Superior temporal gyrus (tissue), 1 donor: Measurements from ENCODE around the gene ST3GAL3.

Source experiments
- DNase-seq: peaks from one replicate; pipeline ENCODE4 v3.0.0-alpha.2; 2016; ENCODE audit errors: extremely low spot score

ST3GAL3 gene

DNA sequence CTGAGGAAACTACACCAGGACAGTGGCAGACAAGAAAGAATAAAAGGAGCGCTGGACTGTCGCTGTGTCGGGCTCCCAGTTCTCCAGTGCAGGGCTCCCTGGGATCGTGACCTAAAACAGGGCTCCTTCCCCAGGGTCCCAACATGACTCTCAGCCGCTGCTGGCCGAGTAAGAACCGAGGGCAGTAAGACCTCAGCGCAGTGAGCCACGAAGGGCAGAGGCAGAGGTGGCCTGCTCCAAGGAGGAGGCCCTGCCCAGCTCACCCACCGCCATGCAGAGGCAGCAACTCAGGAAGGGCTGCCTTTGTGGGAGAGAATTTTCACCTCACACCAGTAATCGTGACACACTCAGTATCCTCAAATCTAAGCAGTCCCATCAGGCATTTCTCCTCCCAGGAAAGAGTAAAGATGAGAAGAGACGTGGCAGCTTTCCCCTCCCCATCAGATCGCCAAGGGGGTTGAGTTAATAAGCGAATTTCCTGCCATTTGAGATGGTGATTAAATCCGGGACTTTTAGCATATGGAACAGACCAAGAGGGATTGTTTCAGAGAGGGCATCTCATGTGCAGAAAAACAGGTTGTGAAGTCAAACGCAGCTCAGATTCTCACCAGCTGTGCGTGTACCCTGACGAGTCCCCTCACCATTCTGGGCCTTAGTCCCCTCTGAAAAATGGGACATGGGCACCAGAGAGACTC is 206.5 kb downstream of the ST3GAL3 start:
- DNase-seq: no peak

DNA sequence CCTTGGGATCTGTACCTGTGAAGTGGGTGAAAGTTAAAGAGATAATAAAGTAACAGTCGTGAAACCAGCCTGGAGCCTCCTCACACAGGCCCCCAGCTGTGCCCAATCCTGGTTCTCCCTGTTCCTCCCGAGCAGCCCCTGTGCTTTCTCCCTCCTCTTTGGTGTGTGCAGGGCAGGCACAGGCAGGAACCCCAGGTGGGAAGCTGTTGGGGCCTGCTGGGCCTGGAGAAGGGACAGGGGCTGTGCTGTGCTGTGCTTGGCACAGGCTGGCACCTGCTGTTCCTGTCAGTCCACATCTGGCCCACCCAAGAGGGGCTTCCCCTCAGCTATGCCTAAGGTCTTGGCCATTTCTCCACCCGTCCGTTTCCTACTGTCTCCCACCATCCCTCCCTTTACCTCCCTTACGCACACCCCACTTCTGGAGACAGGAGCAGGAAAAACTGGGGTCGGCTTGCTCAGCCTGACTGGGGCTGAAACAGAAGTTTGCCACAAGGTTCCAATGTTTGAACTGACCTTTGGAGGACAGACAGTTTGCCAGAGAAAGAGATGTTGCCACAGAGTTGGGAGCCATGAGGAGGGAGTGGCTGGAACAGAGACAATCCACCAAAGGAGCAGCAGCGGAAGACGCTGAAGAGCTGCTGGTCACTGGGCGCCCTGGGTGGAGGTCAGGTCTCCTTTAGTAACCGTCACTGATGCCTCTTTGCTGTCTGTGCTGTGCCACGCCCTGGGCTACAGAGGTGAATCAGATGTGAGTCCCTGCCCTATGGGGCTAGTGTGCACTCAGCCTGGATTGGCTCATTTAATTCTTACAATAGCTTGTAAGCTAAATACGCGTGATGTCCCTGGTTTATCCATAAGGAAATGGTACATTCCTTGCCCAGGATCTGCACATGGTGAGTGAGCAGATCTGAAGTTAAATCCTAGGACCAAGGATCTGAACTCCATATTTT is 207.5 kb downstream of the ST3GAL3 start:
- DNase-seq: no peak

DNA sequence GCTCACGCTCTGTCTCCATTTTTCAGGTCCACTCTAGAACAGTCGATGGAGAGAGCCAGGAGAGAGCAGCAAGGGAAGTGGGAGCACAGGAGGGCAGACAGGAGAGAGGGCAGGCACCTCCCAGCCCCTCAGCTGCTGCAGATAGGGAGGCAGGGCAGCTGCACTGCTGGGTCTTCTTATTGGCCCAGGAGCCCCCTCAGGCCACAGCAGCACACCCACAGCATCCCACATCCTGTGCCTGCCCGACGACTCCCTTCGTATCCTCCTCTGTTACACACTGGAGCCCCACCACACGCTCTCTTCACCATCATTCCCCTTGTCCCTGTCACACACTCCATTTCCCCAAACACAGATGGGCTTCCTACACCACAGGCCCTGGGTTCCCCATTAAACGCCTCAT is 212.6 kb downstream of the ST3GAL3 start:
- no peak for DNase-seq

DNA sequence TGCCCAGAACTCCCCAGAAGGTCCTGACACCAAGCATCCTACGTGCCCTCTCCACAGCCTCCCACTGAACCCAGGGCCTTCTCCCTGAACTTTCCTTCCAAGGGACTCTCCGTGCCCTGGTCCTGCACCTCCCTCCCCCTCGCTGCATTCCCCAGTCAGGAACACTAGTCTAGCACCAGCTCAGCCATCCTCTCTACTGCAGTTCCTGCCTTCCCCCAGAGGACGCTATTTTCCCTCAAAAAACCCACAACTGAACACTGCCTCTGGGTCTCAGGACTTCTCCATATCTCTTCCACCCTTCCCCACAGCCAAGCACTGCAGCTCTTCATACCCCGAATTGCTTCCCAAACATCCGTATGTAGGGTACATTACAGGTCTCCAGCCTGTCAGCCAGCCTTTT is 213.7 kb downstream of the ST3GAL3 start:
- no peak for DNase-seq

DNA sequence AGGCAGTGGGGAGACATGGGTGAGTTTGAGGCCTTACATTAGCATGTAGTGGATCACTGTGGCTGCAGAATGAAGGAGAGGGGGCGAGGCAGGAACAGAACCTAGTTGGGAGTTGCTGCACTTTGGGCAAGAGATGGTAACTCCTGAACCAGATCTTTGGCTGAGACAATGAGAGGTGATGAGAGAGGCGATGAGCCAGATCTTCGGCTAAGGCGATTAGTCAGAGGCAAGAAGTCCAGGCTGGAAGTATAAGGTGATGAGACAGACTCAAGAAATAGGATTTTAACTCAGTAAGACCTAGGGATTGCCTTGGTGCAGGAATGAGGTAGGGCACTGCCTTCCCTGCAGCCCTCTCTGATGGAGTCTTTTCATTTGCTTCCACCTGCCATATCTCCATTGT is 217.2 kb downstream of the ST3GAL3 start:
- DNase-seq: no peak

DNA sequence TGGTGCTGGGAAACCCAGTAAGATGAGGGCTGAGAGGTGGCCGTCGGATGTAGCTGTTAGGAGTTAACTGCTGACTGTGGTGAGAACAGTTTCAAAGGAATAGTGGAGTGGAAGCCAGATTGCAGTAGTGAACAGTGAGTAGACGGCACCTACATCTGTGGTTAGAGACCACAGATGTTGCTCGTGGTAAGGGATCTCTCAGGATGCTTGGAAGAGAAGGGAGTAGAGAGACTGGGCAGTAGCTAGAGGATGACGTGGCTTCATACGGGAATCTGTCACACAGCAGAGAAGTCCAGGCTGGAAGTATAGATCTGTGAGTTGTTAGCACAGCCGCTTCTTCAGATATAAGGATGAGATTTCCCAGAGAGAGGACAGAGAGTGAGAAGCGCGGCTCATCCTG is 218.5 kb downstream of the ST3GAL3 start:
- no peak for DNase-seq

DNA sequence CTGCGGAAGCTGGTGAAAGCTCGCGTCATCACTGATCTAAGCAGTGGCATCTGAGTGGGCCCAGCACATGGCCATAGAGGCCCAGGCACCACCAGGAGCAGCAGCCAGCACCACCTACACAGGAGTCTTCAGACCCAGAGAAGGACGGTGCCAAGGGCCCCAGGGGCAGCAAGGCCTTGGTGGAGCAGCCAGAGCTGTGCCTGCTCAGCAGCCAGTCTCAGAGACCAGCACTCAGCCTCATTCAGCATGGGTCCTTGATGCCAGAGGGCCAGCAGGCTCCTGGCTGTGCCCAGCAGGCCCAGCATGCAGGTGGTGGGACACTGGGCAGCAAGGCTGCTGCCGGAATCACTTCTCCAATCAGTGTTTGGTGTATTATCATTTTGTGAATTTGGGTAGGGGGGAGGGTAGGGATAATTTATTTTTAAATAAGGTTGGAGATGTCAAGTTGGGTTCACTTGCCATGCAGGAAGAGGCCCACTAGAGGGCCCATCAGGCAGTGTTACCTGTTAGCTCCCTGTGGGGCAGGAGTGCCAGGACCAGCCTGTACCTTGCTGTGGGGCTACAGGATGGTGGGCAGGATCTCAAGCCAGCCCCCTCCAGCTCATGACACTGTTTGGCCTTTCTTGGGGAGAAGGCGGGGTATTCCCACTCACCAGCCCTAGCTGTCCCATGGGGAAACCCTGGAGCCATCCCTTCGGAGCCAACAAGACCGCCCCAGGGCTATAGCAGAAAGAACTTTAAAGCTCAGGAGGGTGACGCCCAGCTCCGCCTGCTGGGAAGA is 223.0 kb downstream of the ST3GAL3 start:
- no peak for DNase-seq

DNA sequence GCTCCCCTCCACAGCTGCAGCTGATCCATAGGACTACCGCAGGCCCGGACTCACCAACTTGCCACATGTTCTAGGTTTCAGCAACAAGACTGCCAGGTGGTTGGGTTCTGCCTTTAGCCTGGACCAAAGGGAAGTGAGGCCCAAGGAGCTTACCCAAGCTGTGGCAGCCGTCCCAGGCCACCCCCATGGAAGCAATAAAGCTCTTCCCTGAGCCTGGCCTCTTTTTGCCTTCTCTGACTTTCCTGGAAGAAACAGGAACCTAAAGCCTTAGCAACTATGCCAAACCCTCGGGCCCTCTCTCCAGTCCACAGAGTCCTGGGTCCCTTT is 223.6 kb downstream of the ST3GAL3 start:
- DNase-seq: no peak

DNA sequence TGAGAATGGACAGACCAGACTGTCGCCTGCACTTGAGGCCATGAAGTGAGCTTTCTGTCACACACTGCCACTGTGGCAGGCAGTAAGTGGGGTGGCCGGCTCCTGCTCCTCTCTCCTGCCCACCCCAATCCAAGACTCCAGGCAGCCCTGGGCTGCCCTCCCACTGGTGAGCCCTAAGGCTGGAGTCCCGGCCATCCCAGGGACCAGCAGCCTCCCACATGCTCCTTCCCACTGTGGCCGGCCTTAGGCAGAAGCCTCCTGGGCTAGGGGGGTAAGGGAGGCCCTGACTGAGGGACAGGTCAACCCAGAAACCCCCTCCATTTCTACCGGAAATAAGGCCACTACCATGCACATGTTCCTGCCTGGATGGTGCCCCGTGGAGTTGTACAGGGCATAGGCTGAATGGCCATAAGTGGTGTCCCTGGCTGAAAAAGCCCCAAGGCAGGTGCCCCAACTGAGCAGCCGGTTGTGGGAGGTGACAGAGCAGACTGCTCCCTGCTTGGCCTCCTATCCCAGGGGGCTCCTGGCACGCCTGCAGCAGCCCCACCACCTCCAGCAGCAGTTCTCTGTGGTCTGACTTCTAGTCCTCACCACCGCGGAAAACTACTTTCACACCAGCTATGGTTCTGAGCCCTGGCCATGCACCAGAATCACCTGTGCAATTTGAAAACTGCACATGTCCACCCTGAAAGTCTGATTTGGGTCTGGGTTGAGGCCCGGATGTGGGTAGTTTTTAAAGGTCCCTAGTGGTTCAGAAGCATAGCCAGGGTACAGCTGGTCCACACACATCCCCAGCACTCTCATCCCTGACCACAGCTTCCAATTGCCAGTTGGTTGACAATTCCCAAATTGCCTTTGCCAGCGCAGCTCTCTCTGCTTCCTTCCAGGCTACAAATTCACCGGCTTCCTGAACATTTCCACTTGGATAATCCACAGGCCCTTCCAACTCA is 224.7 kb downstream of the ST3GAL3 start:
- no peak for DNase-seq

DNA sequence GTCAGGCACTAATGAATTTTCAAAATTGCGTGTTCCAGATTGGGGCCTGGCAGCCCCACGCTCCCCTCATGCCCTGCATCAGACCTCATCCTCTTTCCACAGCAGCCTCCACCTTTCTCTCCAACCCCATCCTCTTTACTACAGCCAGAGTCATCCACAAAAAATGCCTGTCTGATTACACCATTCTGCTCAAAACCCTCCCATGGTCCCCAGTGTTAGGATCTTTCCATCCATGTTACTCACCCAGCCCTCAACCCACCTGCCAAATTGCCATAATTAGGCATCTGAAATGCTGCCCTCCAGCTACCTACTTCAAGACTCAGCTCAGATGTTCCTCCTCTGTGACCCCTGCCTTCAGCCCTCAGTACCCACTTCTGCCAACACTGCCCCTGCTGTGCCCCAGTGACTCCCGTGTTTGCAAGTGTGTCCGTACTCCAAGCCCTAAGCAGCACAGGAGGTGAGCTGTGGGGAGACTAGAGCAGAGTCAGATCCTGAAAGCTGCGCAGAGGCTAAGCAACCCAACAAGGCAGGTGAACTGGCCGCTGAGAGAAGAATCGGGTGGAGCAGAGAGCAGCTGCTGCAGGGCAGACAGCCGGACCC is 225.6 kb downstream of the ST3GAL3 start:
- no peak for DNase-seq

DNA sequence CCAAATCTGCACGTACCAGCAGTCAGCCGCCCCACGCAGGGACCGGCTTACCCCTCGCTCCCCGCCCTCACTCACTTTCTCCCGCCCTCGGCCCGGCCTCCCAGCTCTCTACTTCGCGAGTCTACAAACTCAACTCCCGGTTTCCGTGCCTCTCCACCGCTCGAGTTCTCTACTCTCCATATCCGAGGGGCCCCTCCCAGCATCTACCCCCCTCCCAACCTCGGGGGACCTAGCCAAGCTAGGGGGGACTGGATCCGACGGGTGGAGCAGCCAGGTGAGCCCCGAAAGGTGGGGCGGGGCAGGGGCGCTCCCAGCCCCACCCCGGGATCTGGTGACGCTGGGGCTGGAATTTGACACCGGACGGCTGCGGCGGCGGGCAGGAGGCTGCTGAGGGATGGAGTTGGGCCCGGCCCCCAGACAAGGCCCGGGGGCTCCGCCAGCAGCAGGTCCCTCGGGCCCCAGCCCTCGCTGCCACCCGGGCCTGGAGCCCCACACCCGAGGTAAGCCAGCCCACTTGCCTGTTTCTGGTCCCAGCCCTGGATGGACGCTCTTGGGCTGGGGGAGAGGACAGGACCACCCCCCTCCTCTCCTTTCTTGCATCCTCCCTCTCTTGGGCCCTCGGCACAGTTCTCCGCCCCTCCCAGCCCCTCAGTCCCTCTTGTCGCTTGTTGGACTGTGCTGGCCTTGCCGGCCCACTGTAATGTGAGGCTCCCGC is 226.2 kb downstream of the ST3GAL3 start, which contains the start of gene ARTN:
ARTN (plus strand) TSS at position 416 of the 715 bp plus-strand sequence. CDS start 1,856 bp downstream, outside the sequence.
- DNase-seq: no peak

DNA sequence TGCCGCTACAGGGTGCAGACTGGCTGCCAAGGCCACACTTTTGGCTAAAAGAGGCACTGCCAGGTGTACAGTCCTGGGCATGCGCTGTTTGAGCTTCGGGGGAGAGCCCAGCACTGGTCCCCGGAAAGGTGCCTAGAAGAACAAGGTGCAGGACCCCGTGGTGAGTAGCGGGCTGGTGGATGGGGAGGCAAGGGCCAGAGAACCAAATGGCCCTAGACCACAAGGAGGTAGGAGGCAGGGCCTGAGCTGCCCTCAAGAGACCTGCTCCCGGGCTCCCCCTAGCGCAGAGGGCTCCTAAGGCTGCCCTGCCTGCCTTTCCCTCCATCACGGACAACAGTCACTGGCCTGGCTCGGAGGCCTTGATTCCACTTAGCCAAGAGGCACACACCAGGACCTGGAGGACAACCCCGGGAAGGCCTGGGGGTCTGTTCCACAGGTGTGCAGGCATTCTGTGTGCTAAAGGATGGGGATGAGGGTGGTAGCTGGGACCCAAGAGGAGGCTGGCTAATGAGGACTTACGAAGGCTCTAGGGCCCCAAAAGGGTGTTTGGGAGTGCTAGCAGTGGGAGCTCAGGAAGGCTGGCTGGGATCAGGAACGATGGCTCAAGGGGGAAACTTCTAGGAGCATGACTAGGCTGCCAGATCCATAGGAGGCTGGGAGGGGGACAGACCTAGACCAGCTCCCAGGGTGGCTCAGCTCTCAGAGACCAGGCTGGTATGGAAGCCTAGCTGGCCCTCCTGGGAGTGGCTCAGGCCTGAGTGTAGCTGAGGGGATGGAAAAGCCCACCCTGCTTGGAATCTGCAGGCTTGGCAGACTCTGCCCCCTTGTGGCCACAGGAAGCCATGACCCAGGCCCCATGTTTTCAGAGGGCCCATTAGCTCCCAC is 227.0 kb downstream of the ST3GAL3 start:
- peak; percentile 77 for DNase-seq

DNA sequence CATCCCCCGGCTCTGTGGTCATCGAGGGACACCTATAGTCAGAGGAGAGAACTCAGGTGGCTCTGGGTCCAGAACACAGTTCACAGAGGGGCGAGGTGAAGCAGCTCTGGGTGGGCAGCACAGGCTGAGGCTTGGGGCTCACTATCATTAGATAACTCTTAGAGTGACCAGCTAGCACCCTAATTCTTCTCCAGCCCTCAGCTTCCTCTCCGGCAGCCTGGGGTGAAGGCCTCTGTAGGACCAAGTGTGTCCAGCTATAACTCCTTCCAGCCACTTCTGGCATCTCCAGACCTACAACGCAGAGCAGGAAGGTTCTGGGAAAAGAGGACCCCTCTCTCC is 227.6 kb downstream of the ST3GAL3 start:
- no peak for DNase-seq

DNA sequence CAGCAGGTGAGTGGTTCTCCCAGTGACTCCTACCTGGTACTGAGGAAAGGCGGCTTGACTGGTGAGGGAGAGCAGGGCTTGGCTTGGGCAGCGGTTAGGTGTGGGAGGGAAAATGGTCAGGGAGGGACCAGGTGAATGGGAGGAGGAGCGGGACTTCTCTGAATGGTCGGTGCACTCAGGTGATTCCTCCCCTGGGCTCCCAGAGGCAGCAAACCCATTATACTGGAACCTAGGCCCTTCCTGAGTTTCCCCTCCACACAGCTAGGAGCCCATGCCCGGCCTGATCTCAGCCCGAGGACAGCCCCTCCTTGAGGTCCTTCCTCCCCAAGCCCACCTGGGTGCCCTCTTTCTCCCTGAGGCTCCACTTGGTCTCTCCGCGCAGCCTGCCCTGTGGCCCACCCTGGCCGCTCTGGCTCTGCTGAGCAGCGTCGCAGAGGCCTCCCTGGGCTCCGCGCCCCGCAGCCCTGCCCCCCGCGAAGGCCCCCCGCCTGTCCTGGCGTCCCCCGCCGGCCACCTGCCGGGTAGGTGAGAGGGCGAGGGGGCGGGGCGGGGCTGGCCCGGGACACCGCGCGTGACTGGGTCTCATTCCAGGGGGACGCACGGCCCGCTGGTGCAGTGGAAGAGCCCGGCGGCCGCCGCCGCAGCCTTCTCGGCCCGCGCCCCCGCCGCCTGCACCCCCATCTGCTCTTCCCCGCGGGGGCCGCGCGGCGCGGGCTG is 228.5 kb downstream of the ST3GAL3 start:
- DNase-seq: no peak

DNA sequence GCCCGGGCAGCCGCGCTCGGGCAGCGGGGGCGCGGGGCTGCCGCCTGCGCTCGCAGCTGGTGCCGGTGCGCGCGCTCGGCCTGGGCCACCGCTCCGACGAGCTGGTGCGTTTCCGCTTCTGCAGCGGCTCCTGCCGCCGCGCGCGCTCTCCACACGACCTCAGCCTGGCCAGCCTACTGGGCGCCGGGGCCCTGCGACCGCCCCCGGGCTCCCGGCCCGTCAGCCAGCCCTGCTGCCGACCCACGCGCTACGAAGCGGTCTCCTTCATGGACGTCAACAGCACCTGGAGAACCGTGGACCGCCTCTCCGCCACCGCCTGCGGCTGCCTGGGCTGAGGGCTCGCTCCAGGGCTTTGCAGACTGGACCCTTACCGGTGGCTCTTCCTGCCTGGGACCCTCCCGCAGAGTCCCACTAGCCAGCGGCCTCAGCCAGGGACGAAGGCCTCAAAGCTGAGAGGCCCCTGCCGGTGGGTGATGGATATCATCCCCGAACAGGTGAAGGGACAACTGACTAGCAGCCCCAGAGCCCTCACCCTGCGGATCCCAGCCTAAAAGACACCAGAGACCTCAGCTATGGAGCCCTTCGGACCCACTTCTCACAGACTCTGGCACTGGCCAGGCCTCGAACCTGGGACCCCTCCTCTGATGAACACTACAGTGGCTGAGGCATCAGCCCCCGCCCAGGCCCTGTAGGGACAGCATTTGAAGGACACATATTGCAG is 229.3 kb downstream of the ST3GAL3 start:
- no peak for DNase-seq

DNA sequence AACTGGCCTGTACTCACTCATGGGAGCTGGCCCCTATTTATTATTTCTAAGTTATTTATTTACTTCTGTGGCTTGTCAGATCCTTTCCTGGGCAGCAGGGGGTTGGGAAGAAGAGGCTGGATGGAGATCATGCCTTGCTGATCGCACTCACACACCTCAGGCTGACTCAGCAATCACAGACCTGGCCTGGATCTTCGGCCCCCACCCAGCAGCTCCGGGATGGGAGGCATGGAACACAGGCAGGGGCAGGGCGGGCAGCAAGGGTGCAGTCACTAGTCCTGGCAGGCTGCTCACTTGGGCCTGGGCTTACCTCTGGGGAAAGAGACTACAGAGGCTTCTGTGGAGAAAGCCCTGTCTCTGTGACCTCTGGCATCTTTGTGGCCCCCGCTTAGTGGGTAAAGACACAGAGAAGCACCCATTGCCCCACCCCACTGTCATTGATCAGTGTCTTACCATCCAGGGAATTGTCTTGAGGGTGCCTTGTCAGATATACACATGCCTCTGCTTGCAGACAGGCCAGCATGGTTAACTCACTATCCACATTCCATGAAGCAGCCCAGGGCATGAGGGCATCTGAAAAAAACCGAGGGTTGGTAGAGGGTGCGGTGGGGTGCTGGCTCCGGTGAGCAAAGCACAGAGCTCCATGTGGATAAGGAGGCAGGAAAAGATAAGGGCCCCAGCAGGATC is 230.0 kb downstream of the ST3GAL3 start:
- no peak for DNase-seq

DNA sequence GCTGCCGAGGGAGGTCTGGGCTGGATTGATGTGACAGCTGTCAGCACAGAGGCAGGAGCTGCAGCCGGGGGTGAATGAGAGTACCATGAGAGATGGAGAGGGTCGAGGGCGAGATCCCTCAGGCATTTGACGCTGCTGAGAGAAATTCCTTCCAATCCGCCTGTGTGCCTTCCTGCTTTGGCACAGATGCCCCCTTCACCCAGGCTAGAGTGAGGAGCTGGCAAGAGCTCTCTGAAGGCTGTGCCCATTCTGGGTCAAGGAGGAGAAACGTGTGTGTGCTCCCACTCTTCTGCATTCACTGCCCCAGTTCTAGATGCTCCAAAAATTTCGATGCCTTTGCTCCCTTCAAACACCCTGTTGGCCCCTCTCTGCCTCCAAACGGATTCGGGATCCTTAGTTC is 231.0 kb downstream of the ST3GAL3 start:
- no peak for DNase-seq
